Thyroid gland (tissue), 4 donors: ENCODE results near the gene SPRN. TPM values are rescaled to one million over a fixed set of nuclear protein-coding genes. Genes with fewer than 3 reads are reported as not detected.

Source experiments
- DNase-seq, 2 donors: peaks; one replicate each; pipeline ENCODE4 v3.0.0-alpha.2; 2019
- H3K27ac ChIP-seq, 3 donors: fragments of 200-600 bp; sonication (generic); 1 replicate in 2 of 3; 2 replicates in 1 of 3; pipeline ENCODE4 v1.5.1; 2016 to 2019; ENCODE audit warnings: mild to moderate bottlenecking in 1 of 3, moderate library complexity in 1 of 3
- H3K27me3 ChIP-seq: fragments of 200-600 bp; sonication (generic); one replicate; pipeline ENCODE4 v1.5.1; 2019
- H3K36me3 ChIP-seq, 2 donors: fragments of 200-600 bp; sonication (generic); one replicate each; pipeline ENCODE4 v1.5.1; 2016 to 2019
- H3K4me1 ChIP-seq, 2 donors: fragments of 200-600 bp; sonication (generic); one replicate each; pipeline ENCODE4 v1.5.1; 2017 to 2019
- H3K4me3 ChIP-seq, 3 donors: fragments of 200-600 bp; sonication (generic); replicated peaks in 1 of 3; 1 replicate in 2 of 3; 2 replicates in 1 of 3; pipeline ENCODE4 v1.5.1; 2016; ENCODE audit warnings: mild to moderate bottlenecking in 1 of 3
- H3K9me3 ChIP-seq: fragments of 200-600 bp; sonication (generic); one replicate; pipeline ENCODE4 v1.5.1; 2017
- POLR2A ChIP-seq, 2 donors: fragments of 450-650 bp; IDR thresholded peaks; one replicate each; pipeline ENCODE4 v1.6.1; 2017; ENCODE audit warnings: antibody characterized with exemption in 2 of 2, mild to moderate bottlenecking in 2 of 2, moderate library complexity in 1 of 2
- whole genome bisulfite sequencing, 2 donors: methylation state at CpG; one replicate each; pipeline ENCODE4 v1.1.5; 2017; 5-methylcytosine and 5-hydroxymethylcytosine counted together
- intact Hi-C: fragments of 100-400 bp; cut with DNase I; formaldehyde crosslinking; loops from one replicate; pipeline ENCODE4 v1.15.1; 2023
- total RNA-seq, 4 donors: library from RNA; depleted of rRNA; stranded (reverse); fragments of >200 nt; gene quantifications; one replicate each; pipeline ENCODE4 v1.2.3, GENCODE V29; 2016
- TF ChIP-seq, protein P1 (sequence below), 6 experiments: fragments of 200-600 bp in 3 of 6; fragments of 450-650 bp in 3 of 6; sonication (generic) in 3 of 6; IDR thresholded peaks; one replicate each; pipeline ENCODE4 v1.5.1; 2016 to 2019; ENCODE audit warnings: antibody characterized with exemption in 6 of 6, mild to moderate bottlenecking in 2 of 6, inconsistent platforms in 1 of 6, moderate library complexity in 1 of 6

Gene SPRN
- total RNA-seq, 4 donors from 2014 or later = 0.15 TPM; not detected in 3

DNA sequence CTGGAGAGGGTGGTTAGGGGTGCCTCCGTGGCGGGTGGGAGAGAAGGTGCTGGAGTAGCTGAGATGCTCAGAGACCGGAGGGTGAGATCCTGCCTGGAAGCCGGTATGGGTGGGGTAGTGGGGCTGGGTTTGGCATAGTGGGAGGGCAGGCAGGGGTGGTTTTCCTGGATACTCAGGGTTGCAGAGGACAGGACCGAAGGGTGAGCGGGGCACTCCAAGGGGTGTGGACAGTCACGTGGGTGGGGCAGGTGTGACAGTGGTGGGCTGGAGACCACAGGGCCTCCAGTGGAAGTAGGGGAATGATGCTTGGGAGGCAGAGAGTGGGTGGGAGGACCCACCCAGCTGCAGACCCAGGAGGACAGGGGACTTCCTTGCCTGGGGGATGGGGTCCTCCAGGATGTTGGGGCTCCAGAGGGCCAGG lies 31.2 kb upstream of the SPRN start:
- 89 to 95% methylated on average over 7 of the region's 7 CpGs for WGBS, 2 donors

DNA sequence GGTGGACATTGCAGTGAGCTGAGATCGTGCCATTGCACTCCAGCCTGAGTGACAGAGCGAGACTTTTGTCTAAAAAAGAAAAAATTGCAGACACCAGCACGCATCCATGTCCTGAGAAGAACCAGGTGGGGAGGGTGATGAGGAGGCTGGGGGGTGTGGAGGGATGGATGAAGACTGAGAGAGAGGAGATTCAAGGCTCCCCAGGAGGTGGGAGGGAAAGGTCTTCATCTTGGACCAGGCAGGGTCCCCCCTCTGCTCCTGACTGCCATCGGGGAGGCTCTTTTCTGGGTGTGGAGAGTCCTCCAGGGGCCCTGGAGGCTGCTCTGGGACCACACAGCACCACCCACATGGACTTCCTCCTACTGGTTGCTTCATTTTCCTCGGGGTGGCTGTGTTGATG lies 30.8 kb upstream of the SPRN start:
- no peak for DNase-seq
- Histone ChIP-seq H3K36me3 (no peaks in the 10 kb centered on the region), H3K4me3 (no peak overlapping the region), H3K4me1 (no peaks in the 10 kb centered on the region), H3K9me3 (no peaks in the 10 kb centered on the region), H3K27me3 (no peaks in the 10 kb centered on the region), H3K27ac (no peak overlapping the region)
- WGBS, 2 donors = 76 to 77% methylated on average over 5 of the region's 5 CpGs
- intact Hi-C loops = no loop called here
- TF ChIP-seq, protein P1, sequence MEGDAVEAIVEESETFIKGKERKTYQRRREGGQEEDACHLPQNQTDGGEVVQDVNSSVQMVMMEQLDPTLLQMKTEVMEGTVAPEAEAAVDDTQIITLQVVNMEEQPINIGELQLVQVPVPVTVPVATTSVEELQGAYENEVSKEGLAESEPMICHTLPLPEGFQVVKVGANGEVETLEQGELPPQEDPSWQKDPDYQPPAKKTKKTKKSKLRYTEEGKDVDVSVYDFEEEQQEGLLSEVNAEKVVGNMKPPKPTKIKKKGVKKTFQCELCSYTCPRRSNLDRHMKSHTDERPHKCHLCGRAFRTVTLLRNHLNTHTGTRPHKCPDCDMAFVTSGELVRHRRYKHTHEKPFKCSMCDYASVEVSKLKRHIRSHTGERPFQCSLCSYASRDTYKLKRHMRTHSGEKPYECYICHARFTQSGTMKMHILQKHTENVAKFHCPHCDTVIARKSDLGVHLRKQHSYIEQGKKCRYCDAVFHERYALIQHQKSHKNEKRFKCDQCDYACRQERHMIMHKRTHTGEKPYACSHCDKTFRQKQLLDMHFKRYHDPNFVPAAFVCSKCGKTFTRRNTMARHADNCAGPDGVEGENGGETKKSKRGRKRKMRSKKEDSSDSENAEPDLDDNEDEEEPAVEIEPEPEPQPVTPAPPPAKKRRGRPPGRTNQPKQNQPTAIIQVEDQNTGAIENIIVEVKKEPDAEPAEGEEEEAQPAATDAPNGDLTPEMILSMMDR (IDR thresholded peaks at IDR 0.05) = no peak
- no peak for TF ChIP-seq POLR2A (IDR thresholded peaks at IDR 0.05)

More for the DNA sequence above, 31.2 kb upstream of the SPRN start:
- intact Hi-C loops = no loop called here
- no peak overlapping the region for H3K4me3 ChIP-seq
- H3K27ac ChIP-seq = no peak overlapping the region
- no peaks in the 10 kb centered on the region for H3K27me3 ChIP-seq
- no peak for DNase-seq
- TF ChIP-seq POLR2A (IDR thresholded peaks at IDR 0.05) = no peak
- TF ChIP-seq, protein P1 (IDR thresholded peaks at IDR 0.05) = no peak
- H3K9me3 ChIP-seq = no peaks in the 10 kb centered on the region
- no peaks in the 10 kb centered on the region for H3K36me3 ChIP-seq
- H3K4me1 ChIP-seq = no peaks in the 10 kb centered on the region

DNA sequence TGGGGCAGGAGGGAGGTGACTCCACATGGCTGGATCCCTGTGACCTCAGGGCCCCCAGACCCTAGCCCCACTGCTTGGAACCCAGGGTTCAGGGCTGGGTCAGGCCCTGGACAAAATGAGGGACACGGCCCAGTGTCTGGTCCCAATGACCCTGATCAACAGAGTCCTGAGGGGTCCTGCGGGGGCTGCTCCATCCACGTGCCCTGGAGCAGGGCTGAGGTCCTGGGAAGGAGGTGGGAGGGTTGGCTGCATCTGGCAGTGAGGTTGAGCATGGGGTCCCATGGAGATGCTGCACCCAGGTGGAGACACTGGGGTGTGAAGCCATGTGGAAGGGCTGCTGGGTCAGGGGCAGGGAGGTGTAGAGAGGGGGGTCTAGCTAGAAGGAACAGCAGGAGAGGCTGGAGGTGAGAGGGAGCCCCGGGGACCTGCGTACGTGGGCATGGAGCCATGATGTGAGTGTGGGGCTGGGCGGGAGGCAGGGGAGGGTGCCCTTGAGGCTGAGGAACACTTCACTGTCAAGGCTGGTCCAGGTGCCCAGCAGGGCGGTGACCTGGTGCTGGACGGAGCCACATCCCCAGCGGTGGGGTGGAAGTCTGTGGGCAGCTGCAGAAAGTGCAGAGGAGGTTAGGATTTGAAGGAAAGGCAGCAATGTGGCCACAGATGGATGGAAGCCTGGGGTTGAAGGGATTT lies 29.9 kb upstream of the SPRN start:
- intact Hi-C loops = no loop called here
- Histone ChIP-seq H3K4me1 (no peaks in the 10 kb centered on the region), H3K36me3 (no peaks in the 10 kb centered on the region), H3K27me3 (no peaks in the 10 kb centered on the region), H3K27ac (no peak overlapping the region), H3K9me3 (no peaks in the 10 kb centered on the region), H3K4me3 (no peak overlapping the region)
- DNase-seq = no peak
- WGBS, 2 donors = 82 to 94% methylated on average over 10 of the region's 10 CpGs
- TF ChIP-seq POLR2A (IDR thresholded peaks at IDR 0.05) = no peak
- TF ChIP-seq, protein P1 (IDR thresholded peaks at IDR 0.05) = no peak

DNA sequence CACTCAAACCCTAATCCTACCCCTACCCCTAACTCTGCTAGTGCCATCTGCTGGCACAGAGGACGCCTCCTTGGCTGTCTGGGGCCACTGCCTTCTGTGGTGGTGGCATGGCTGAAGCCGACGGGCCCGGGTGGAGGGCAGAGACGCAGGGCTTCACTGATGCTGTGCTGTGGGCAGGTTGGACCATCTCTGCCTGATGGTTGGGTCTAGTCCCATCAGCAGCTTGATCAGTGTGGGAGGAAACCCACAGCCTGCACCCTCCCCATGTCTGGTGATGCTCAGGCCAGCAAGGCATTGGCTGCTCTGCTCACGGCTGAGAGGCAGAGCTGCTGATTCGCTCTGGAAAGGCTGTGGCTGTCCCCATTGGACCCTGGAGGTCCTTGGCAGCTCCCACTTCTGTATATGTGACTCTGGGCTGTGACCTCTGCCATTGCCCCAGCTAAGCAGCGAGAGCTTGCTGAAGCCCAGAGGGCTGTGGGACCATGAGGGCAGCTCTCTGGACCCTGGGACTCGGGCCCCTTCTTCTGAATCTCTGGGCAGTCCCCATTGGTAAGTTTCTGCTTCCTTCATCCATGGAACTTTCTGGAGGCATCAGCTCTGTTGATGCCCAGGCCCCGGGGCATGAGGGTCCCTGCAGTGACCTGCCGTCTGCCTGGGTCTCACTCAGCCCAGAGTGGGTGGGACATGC lies 29.2 kb upstream of the SPRN start, which contains the start of gene SCART1:
TSS of gene SCART1 (plus strand) at position 430 of the 688 bp plus-strand sequence. CDS start at position 483, 53 bp downstream.
- Histone ChIP-seq H3K27me3 (no peaks in the 10 kb centered on the region), H3K4me1 (no peaks in the 10 kb centered on the region), H3K27ac (no peak within 1 kb of the TSS), H3K36me3 (no peaks in the 10 kb centered on the region), H3K9me3 (no peaks in the 10 kb centered on the region), H3K4me3 (no peak within 1 kb of the TSS)
- 78 to 92% methylated on average over 7 to 10 of the region's 11 CpGs for WGBS, 2 donors
- intact Hi-C loops = no loop called here
- no peak for DNase-seq
- TF ChIP-seq POLR2A (IDR thresholded peaks at IDR 0.05) = no peak
- TF ChIP-seq, protein P1 (IDR thresholded peaks at IDR 0.05) = no peak

DNA sequence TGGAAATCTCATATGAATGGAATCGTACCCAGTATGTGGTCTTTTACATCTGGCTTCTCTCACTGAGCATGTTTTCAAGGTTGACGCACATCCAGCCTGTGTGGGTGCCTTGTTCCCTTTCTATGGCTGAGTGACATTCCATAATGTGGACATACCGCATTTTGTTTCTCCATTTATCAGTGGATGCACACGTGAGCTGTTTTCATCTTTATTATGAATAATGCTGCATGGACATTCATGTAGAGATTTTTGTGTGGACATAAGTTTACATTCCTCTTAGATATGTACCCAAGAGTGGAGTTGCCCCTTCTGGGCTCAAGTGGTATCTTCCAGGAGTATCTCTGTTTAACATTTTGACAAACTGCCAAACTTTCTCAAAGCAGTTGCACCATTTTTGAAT lies 28.0 kb upstream of the SPRN start:
- DNase-seq = no peak
- 87 to 89% methylated on average over 4 of the region's 4 CpGs for WGBS, 2 donors
- intact Hi-C loops = no loop called here

More for the DNA sequence above, 28.0 kb upstream of the SPRN start:
- Histone ChIP-seq H3K36me3 (no peaks in the 10 kb centered on the region), H3K4me3 (no peak overlapping the region), H3K9me3 (no peaks in the 10 kb centered on the region), H3K27ac (no peak overlapping the region), H3K4me1 (no peaks in the 10 kb centered on the region), H3K27me3 (no peaks in the 10 kb centered on the region)
- TF ChIP-seq POLR2A (IDR thresholded peaks at IDR 0.05) = no peak
- TF ChIP-seq, protein P1 (IDR thresholded peaks at IDR 0.05) = no peak
